ENCODE data around the gene C7orf57.

Gene C7orf57

DNA sequence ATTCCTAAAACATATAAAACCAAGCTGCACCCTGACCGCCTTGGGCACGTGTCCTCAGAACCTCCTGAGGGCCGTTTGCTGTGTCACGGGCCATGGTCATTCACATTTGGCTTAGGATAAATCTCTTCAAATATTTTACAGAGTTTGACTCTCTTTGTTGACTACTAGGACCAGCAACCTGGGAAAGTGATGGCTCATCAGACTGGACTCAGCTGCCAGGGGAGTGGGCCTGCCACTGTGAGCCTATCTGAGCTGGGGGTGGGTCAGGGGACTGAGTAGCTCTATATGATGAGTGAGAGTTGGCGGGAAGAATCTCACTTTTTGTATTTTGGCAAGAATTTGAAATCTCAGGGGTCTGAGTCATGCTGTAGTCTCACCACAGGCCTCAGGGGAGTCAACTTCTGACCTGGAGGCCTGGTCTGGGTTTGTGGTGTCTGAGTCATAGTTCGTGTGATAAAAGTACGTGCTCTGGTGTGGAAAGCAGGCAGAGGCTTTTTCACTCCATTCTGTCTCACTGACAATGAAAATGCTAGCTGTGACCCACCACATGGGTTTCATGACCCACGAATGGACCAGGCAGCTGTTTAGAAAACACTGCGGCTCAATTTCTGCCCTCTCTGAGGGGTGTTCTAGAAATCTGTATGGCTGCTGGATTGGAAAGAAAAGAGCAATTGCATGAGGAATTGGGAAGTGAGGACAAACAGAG lies 49.5 kb downstream of the C7orf57 start:
- DNase-seq (ENCODE audit: low read depth in 2 of 3, low spot score in 1 of 3), result peak; percentile 59 to 75 (median 69)

GRCh38 chr7:48085433-48085791 lies 50.1 kb downstream of the C7orf57 start:
- no peak for DNase-seq (ENCODE audit: low read depth in 2 of 3, low spot score in 1 of 3)

- no peak for DNase-seq (ENCODE audit: low read depth in 2 of 3, low spot score in 1 of 3)
Measured at GRCh38 chr7:48085942-48086341, 50.6 kb downstream of the C7orf57 start.

DNA sequence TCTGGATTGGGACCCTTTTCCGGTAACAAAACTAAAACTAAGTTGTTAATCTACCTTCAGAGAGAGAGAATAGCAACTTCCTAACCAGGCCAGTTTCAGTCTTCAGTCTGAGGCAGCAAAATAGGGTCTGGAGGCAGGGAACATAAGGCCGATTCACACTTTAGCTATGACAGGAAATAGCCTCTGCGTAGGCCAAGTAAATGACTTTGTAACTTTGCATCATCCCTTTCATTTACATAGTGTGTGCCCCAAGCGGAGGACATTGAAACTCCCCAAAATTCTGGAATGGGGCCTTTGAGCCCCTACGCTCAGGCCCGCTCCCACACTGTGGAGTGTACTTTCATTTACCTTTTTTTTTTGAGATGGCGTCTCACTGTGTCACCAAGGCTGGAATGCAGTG lies 52.0 kb downstream of the C7orf57 start:
- DNase-seq (ENCODE audit: low read depth in 2 of 3, low spot score in 1 of 3), result no peak

DNA sequence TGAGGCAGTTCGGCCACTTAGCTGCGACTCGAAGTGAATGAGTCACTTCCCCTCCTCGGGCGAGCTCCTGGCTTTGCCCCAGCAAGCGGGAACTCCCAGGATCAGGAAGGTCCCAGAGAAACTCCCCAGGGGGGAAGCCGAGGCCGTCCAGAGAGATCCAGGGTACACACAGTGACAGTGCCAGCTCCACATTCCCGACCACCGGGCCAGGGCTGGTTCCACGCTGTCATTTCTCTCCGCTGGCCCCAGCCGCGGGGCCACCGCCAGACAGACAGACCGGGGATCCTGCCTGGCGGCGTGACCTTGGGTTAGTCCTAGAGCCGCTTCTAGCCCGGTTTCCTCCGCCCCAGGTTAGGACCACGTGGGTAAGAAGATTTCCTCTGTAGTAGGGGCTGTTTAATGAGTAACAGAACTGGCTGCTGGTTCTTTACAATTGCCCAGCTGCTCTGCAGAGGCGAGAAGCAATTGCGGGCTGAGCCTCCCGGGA lies 53.3 kb downstream of the C7orf57 start:
- no peak for DNase-seq (ENCODE audit: low read depth in 2 of 3, low spot score in 1 of 3)

DNA sequence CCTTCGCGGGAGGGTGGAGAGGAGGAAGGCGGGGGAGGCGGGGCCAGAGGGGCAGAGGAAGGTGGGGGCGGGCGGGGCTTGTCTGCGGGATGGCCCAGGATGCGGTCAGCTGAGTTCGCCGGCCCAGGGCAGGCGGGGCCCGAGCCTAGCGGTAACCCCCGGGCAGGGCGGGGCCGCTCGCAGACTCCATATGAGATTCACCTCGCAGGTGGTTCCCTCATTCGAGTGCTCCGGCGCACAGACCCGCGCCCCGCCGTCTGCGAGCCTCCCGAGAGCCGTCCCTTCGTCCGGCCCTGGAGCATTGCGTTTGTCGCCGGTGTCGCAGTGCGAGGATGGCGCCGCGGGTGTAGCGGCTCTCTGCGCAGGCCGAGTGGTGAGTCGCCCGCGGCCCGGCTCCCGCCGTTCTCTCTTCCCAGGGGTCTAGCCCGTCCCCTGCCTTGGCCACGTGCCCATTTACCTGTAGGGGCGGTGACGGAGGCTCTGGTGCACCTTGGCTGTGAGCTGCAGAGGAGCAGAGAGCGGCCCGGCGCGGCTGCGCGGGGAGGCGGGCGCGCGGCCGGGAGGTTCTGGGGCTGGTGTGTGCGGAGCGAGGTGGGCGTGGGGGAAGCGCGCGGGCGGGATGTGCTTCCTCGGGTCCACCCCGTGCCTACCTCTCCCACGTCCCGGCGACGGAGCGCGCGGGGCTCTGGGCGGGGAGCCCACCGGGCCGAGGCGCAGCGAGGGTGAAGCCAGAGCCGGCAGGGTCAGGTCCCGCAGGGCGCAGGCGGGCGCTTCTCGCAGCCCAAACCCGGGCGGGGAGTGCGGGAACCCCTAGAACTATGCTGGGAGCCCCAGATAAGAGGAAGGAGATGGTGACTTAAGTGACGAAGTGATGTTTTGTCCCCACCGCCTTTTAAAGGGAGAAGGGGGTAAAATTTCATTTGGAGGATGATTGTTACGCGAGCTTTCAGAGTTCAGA lies 54.0 kb downstream of the C7orf57 start, which contains the start of gene UPP1:
UPP1 (plus strand) TSS at position 220 of the 958 bp plus-strand sequence. CDS start 5,519 bp downstream, outside the sequence.
- peak; percentile 77 to 86 (median 82) for DNase-seq (ENCODE audit: low read depth in 2 of 3, low spot score in 1 of 3)

- DNase-seq (ENCODE audit: low read depth in 2 of 3, low spot score in 1 of 3), result no peak
Measured at GRCh38 chr7:48090095-48090805, 54.9 kb downstream of the C7orf57 start.

- no peak for DNase-seq (ENCODE audit: low read depth in 2 of 3, low spot score in 1 of 3)
Measured at GRCh38 chr7:48091506-48092433, 56.4 kb downstream of the C7orf57 start.

- DNase-seq (ENCODE audit: low read depth in 2 of 3, low spot score in 1 of 3), result no peak
Measured at GRCh38 chr7:48094861-48095293, 59.5 kb downstream of the C7orf57 start.

DNA sequence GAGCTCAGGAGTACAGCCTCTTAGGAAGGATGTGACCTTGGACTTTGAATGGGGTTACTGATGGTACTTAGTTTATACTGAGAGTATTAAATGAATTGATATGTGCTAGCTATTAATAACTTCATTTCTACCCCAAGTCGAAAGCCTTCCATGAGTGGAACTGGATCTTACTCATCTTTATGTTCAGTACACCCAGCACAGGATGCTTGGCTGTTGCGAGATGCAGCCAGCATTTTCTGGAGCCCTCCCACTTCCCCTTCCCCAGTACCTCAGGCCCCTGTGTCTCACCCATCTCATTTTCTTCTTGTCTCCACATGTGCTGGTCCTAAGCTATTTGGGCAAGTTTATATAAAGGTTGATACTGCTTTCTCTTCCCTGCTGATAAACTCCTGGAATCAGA lies 60.9 kb downstream of the C7orf57 start:
- DNase-seq (ENCODE audit: low read depth in 2 of 3, low spot score in 1 of 3), result no peak

GRCh38 chr7:48097521-48098231 lies 62.3 kb downstream of the C7orf57 start:
- no peak for DNase-seq (ENCODE audit: low read depth in 2 of 3, low spot score in 1 of 3)

GRCh38 chr7:48098846-48099245 lies 63.5 kb downstream of the C7orf57 start:
- no peak for DNase-seq (ENCODE audit: low read depth in 2 of 3, low spot score in 1 of 3)

GRCh38 chr7:48099781-48100180 lies 64.4 kb downstream of the C7orf57 start:
- DNase-seq (ENCODE audit: low read depth in 2 of 3, low spot score in 1 of 3), result no peak

DNA sequence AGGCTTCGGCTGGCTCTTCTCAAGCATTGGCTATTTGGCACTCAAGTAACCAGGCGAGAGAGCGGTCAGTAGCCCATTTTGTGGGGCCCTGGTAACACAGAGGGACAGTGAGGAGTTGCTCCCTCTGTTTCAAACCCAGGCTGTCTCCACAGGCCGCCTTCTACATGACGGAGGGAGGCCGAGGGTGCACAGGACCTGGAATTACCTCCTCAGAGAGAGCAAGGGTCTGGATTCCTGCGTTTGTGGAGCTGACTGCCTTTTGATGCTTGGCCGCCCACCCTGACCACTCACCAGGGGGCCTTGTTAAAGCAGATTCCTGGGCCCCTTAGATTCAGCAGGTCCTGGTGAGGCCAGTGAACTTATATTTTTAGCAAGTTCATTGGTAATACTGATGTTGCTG lies 66.0 kb downstream of the C7orf57 start:
- DNase-seq (ENCODE audit: low read depth in 2 of 3, low spot score in 1 of 3), result no peak

GRCh38 chr7:48101968-48102367 lies 66.6 kb downstream of the C7orf57 start:
- no peak for DNase-seq (ENCODE audit: low read depth in 2 of 3, low spot score in 1 of 3)

DNA sequence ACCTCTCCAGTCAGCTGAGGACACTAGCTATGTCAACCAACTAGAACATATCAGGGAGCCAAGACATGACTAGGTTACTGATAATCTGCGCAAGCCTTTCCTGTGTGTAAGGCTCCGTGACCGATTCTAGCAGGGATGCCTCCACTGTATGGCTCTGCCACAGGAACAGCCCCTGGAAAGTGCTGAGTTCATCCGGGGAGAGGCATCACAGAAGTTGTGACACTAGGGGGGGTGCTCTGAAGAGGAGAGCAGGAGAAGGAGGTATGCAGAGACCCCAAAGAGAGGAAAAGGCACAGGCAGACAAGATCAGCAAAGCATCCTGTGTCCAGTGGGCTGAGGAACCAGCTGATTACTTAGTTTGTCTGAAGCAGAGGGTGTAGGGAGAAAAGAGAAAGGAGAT lies 67.2 kb downstream of the C7orf57 start:
- no peak for DNase-seq (ENCODE audit: low read depth in 2 of 3, low spot score in 1 of 3)

GRCh38 chr7:48105045-48105444 lies 69.7 kb downstream of the C7orf57 start:
- no peak for DNase-seq (ENCODE audit: low read depth in 2 of 3, low spot score in 1 of 3)

- no peak for DNase-seq (ENCODE audit: low read depth in 2 of 3, low spot score in 1 of 3)
Measured at GRCh38 chr7:48106906-48107659, 71.7 kb downstream of the C7orf57 start.

DNA sequence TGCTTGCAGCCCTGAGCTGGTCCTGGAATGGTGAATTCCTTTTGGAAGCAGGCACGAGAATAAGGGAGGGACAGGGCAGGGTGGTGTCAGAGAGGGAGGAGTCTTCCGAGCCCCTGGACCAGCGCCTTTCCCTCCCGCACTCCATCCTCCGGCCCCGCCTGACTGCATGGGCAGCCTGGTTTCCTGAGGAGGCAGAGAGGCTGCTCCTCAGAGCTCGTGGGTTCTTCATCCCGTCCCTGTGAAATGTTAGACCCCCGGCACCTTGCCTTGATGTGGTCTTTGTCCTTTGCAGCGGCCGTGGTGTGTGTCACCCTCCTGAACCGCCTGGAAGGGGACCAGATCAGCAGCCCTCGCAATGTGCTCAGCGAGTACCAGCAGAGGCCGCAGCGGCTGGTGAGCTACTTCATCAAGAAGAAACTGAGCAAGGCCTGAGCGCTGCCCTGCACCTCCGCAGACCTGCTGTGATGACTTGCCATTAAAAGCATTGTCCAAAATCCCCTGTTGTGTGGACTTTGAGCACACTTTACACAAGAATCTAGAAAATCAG lies 72.7 kb downstream of the C7orf57 start:
- no peak for DNase-seq (ENCODE audit: low read depth in 2 of 3, low spot score in 1 of 3)

Measured in stimulated activated CD4-positive, alpha-beta T cell treated with anti-CD3 and anti-CD28 coated beads, Interleukin-12 subunit alpha, Interleukin-12 subunit beta, amount 100 ng/mL, for 48 hours (primary cell).